Esophagus muscularis mucosa (tissue), 4 donors: ENCODE results near the gene IGSF5.

Experiments
- EP300 ChIP-seq: sonication (generic); formaldehyde crosslinking; IDR thresholded peaks from one replicate; pipeline ENCODE4 v1.6.1; 2017; ENCODE audit warnings: antibody characterized with exemption
- POLR2A ChIP-seq: fragments of 450-650 bp; IDR thresholded peaks from one replicate; pipeline ENCODE4 v1.6.1; 2017; ENCODE audit warnings: antibody characterized with exemption, moderate library complexity, mild to moderate bottlenecking, low read depth
- POLR2AphosphoS5 ChIP-seq, 2 donors: sonication (generic); formaldehyde crosslinking; IDR thresholded peaks; one replicate each; pipeline ENCODE4 v1.6.1; 2017; ENCODE audit warnings: antibody characterized with exemption in 2 of 2
- TF ChIP-seq, protein P1 (sequence below), 3 experiments: fragments of 200-600 bp in 2 of 3; fragments of 450-650 bp in 1 of 3; sonication (generic) in 2 of 3; IDR thresholded peaks; one replicate each; pipeline ENCODE4 v1.5.1; 2017 to 2019; ENCODE audit warnings: antibody characterized with exemption in 3 of 3, mild to moderate bottlenecking in 2 of 3, moderate library complexity in 1 of 3

DNA sequence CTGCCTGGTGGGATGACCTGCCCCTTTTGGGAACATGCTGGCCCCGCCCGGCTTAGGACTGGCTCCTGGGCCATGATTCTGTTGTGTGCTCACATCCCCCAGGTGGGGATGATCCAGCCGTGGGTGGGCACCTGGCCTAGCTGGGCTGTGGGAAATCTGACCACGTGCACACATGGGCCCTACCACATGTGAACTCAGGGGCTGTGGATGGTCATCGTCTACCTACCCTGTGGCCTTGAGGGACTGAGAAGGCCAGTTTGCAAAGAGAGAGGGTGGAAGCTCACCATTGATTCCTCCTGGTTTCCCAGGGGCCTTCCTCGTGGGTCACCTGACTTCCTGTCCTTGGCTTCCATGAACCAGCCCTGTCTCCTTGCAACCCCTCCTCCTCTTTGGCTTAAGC lies 102.9 kb downstream of the IGSF5 start:
- TF ChIP-seq, protein P1, sequence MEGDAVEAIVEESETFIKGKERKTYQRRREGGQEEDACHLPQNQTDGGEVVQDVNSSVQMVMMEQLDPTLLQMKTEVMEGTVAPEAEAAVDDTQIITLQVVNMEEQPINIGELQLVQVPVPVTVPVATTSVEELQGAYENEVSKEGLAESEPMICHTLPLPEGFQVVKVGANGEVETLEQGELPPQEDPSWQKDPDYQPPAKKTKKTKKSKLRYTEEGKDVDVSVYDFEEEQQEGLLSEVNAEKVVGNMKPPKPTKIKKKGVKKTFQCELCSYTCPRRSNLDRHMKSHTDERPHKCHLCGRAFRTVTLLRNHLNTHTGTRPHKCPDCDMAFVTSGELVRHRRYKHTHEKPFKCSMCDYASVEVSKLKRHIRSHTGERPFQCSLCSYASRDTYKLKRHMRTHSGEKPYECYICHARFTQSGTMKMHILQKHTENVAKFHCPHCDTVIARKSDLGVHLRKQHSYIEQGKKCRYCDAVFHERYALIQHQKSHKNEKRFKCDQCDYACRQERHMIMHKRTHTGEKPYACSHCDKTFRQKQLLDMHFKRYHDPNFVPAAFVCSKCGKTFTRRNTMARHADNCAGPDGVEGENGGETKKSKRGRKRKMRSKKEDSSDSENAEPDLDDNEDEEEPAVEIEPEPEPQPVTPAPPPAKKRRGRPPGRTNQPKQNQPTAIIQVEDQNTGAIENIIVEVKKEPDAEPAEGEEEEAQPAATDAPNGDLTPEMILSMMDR (IDR thresholded peaks at IDR 0.05): no peak
- TF ChIP-seq EP300 (no peak), POLR2AphosphoS5 (IDR thresholded peaks at IDR 0.05) (no peak), POLR2A (no peak)
